MCF 10A (cell line): ENCODE measurements around the gene WDFY2. TPM values are rescaled to one million over a fixed set of nuclear protein-coding genes. Genes with fewer than 3 reads are reported as not detected.

Source experiments
- BruUV-seq: library from RNA; stranded (reverse); fragments of 400-500 nt; replicated peaks from 2 replicates; lab custom pipeline; 2021; lab: Mats Ljungman, UMichigan
- CTCF ChIA-PET: fragments of 300-600 bp; sonication (Branson Sonifier 250); formaldehyde crosslinking; extraction: SDS; loops from one replicate; lab custom pipeline; 2021; ENCODE audit warnings: antibody characterized with exemption, inconsistent platforms; lab: Yijun Ruan, JAX
- POLR2A ChIA-PET: fragments of 300-600, 350-650 bp; sonication (Branson Sonifier 250); formaldehyde crosslinking; extraction: SDS; loops from one replicate; lab custom pipeline; 2020; ENCODE audit warnings: antibody characterized with exemption, inconsistent platforms; lab: Yijun Ruan, JAX
- DNase-seq: peaks from one replicate; pipeline ENCODE4 v3.0.0-alpha.2; 2018; ENCODE audit not compliant: unreplicated experiment
- H3K27ac Mint-ChIP-seq: one replicate; pipeline ENCODE4 v1.8.0; 2022; ENCODE audit warnings: mild to moderate bottlenecking, low read depth, mixed read lengths; ENCODE audit not compliant: unreplicated experiment
- H3K27me3 Mint-ChIP-seq: one replicate; pipeline ENCODE4 v1.8.0; 2022; ENCODE audit warnings: mixed read lengths; ENCODE audit not compliant: insufficient read depth, unreplicated experiment
- H3K36me3 Mint-ChIP-seq: one replicate; pipeline ENCODE4 v1.8.0; 2022; ENCODE audit warnings: mild to moderate bottlenecking, moderate library complexity, mixed read lengths; ENCODE audit not compliant: insufficient read depth, unreplicated experiment
- H3K4me1 Mint-ChIP-seq: one replicate; pipeline ENCODE4 v1.8.0; 2022; ENCODE audit warnings: mixed read lengths; ENCODE audit not compliant: insufficient read depth, unreplicated experiment
- H3K4me3 Mint-ChIP-seq: one replicate; pipeline ENCODE4 v1.8.0; 2022; ENCODE audit warnings: mild to moderate bottlenecking, moderate library complexity, mixed read lengths; ENCODE audit not compliant: unreplicated experiment
- H3K9me3 Mint-ChIP-seq: one replicate; pipeline ENCODE4 v1.8.0; 2022; ENCODE audit warnings: mixed read lengths; ENCODE audit not compliant: unreplicated experiment
- CTCF ChIP-seq: fragments of 200-600 bp; IDR thresholded peaks from one replicate; pipeline ENCODE4 v1.8.0; 2022; ENCODE audit warnings: antibody characterized with exemption, mild to moderate bottlenecking; ENCODE audit not compliant: unreplicated experiment
- intact Hi-C: fragments of 100-400 bp; cut with micrococcal nuclease; formaldehyde crosslinking; loops from 2 replicates; pipeline ENCODE4 v1.14.1; 2022
- total RNA-seq: library from RNA; stranded (reverse); gene quantifications from 2 replicates; pipeline ENCODE4 v1.2.3, GENCODE V29; 2022

Gene WDFY2
- total RNA-seq, 1 experiment from 2014 or later, result 56.2 TPM

GRCh38 chr13:51795419-51795818, 211.2 kb downstream of the WDFY2 start:
- no TSS peak for BruUV-seq
- Mint-ChIP-seq H3K4me1 (peaks cover 15% of the 10 kb centered on the region), H3K36me3 (no peaks in the 10 kb centered on the region), H3K27ac (no peak overlapping the region), H3K27me3 (no peaks in the 10 kb centered on the region), H3K4me3 (no peak overlapping the region), H3K9me3 (no peaks in the 10 kb centered on the region)
- TF ChIP-seq CTCF, result no peak
- ChIA-PET CTCF (interaction anchor here (0.7 to 5.8 kb wide), 13 partner anchors 9 to 670 kb away, joined by 3 to 49 read pairs (median 6); no protein-coding TSS in a partner anchor), POLR2A (interaction anchor here (0.9 to 2.8 kb wide), 5 partner anchors 12 to 361 kb away, joined by 3 to 13 read pairs (median 6); partner anchors contain the start of gene INTS6)
- intact Hi-C loops, result loop anchor here (5.0 to 10.0 kb wide), 3 partner anchors 208 to 511 kb away; partner anchors contain the start of gene INTS6
- no peak for DNase-seq

GRCh38 chr13:51796546-51796945, 212.3 kb downstream of the WDFY2 start:
- Mint-ChIP-seq H3K4me3 (no peak overlapping the region), H3K4me1 (peaks cover 17% of the 10 kb centered on the region), H3K27me3 (no peaks in the 10 kb centered on the region), H3K9me3 (no peaks in the 10 kb centered on the region), H3K27ac (no peak overlapping the region), H3K36me3 (no peaks in the 10 kb centered on the region)
- intact Hi-C loops, result loop anchor here (2.0 to 10.0 kb wide), 5 partner anchors 209 to 574 kb away; partner anchors contain the start of genes FAM124A and INTS6
- no peak for DNase-seq
- POLR2A ChIA-PET, result interaction anchor here (0.8 to 2.5 kb wide), 6 partner anchors 13 to 362 kb away, joined by 3 to 10 read pairs (median 5); no protein-coding TSS in a partner anchor
- TF ChIP-seq CTCF, result no peak
- BruUV-seq, result no TSS peak
- CTCF ChIA-PET, result interaction anchor here (0.6 to 5.8 kb wide), 31 partner anchors 15 to 671 kb away, joined by 3 to 49 read pairs (median 8); partner anchors contain the start of gene NEK5

GRCh38 chr13:51797664-51798488, 213.6 kb downstream of the WDFY2 start:
- Mint-ChIP-seq H3K4me3 (no peak overlapping the region), H3K9me3 (no peaks in the 10 kb centered on the region), H3K4me1 (peaks cover 22% of the 10 kb centered on the region), H3K27me3 (no peaks in the 10 kb centered on the region), H3K27ac (no peak overlapping the region), H3K36me3 (no peaks in the 10 kb centered on the region)
- intact Hi-C loops, result loop anchor here (1.0 to 10.0 kb wide), 7 partner anchors 211 to 673 kb away; partner anchors contain the start of genes FAM124A and INTS6
- peak; percentile 60 for TF ChIP-seq CTCF
- CTCF ChIA-PET, result interaction anchor here (0.5 to 5.8 kb wide), 71 partner anchors 8 to 1558 kb away, joined by 3 to 49 read pairs (median 4); partner anchors contain the start of gene NEK5
- DNase-seq, result peak; percentile 83
- POLR2A ChIA-PET, result interaction anchor here (0.7 to 2.1 kb wide), 12 partner anchors 172 to 380 kb away, joined by 3 to 16 read pairs (median 4); partner anchors contain the start of gene INTS6
- BruUV-seq, result no TSS peak
